GM12891 (cell line): ENCODE results near the gene RTL1.

ENCODE experiments used
- POLR2A ChIP-seq: IDR thresholded peaks from 2 replicates; pipeline ENCODE4 v1.6.1; 2011; ENCODE audit warnings: low read depth, low read length, control low read depth
- POLR2AphosphoS5 ChIP-seq: IDR thresholded peaks from 2 replicates; pipeline ENCODE4 v1.6.1; 2011; ENCODE audit warnings: low read depth, low read length, control low read depth
- SPI1 ChIP-seq: IDR thresholded peaks from 2 replicates; pipeline ENCODE4 v1.6.1; 2011; ENCODE audit warnings: low read depth, low read length, control low read depth

DNA sequence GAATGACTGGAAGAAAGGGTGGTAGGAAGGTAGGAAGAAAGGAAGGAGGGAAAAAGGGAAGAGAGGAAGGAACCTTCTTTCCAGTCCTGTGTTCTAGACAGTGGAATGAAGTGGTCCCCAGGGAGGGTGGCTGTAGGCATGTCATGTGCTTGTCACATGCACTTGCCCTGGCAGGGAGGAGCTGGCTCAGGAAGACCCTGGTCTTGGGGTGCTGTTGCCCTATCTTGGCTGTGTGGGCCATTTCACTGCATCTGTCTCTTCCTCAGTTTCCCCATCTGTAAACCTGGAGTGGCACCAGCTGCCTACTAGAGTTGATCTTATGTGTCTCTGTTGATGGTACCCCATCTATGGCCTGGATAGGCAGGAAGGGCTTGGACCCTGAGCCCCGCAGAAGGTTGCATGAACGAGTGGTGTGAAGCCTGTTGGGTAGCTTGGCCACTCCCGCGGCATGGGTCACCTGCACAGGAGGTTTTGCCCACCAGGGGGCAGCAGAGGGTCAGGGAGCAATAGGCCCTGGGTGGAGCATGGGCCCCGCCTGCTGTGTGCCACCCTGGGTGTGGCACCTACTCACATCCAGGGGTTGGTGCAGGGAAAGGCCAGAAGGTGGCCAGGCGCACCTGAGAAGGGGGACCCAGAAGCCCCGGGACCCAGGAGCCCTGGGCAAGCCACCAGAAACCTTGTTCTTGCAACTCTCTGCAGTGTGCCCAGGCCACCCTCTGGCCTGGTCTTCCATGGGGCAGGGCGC is 52.5 kb downstream of the RTL1 start:
- TF ChIP-seq SPI1 (no peak), POLR2A (no peak), POLR2AphosphoS5 (no peak)
